SK-N-SH (cell line): ENCODE results near the gene ZNF765.

Experiments used
- CHD2 ChIP-seq: fragments of 150-350 bp; IDR thresholded peaks from 2 replicates; pipeline ENCODE4 v1.6.1; 2018; ENCODE audit warnings: low read length; ENCODE audit not compliant: partially characterized antibody
- ELF1 ChIP-seq: IDR thresholded peaks from 2 replicates; pipeline ENCODE4 v1.4.0; 2012
- FOXM1 ChIP-seq: IDR thresholded peaks from 2 replicates; pipeline ENCODE4 v1.4.0; 2012; ENCODE audit warnings: low read depth, mild to moderate bottlenecking
- POLR2AphosphoS5 ChIP-seq: IDR thresholded peaks from 2 replicates; pipeline ENCODE4 v1.6.1; 2012; ENCODE audit warnings: low read depth, low read length
- RAD21 ChIP-seq: IDR thresholded peaks from 2 replicates; pipeline ENCODE4 v1.6.1; 2012; ENCODE audit warnings: mild to moderate bottlenecking, low read length
- TAF1 ChIP-seq: IDR thresholded peaks from 2 replicates; pipeline ENCODE4 v1.6.1; 2012; ENCODE audit warnings: low read depth, mild to moderate bottlenecking, low read length, moderate library complexity, borderline replicate concordance
- ZBTB33 ChIP-seq: IDR thresholded peaks from 2 replicates; pipeline ENCODE4 v1.4.0; 2012; ENCODE audit warnings: low read depth, borderline replicate concordance
- TF ChIP-seq, protein P1 (sequence below): fragments of 200-600 bp; sonication (generic); IDR thresholded peaks from 2 replicates; pipeline ENCODE4 v1.6.1; 2017; ENCODE audit warnings: antibody characterized with exemption, mild to moderate bottlenecking, moderate library complexity

DNA sequence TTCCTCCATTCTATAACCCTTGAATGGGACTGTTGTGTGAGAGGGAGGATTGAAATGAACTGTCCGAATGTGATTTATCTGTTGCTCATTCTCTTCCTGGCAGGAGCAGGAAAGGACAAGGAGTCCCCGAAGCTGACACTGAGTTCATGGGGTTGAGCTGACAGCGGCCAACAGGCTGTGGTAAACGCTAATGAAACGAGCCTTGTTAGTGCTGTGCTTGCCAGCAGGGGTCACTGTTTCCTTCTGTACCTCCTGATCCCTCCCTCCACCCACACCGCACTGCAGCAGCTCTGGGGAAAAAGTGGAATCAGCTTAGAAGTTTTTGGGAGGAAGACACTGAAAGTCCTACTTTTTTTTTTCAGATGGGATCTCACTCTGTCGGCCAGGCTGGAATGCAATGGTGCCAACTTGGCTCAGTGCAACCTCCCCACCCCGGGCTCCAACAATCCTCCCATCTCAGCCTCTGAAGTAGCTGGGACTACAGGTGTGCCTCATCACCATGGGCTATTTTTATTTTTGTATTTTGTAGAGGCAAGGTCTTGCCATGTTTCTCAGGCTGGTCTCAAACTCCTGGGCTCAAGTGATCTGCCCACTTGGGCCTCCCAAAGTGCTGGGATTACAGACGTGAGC is 30.1 kb downstream of the ZNF765 start:
- TF ChIP-seq FOXM1 (no peak), POLR2AphosphoS5 (no peak), TAF1 (no peak), RAD21 (peak; percentile 78), ELF1 (no peak), CHD2 (no peak), ZBTB33 (no peak)
- TF ChIP-seq, protein P1, sequence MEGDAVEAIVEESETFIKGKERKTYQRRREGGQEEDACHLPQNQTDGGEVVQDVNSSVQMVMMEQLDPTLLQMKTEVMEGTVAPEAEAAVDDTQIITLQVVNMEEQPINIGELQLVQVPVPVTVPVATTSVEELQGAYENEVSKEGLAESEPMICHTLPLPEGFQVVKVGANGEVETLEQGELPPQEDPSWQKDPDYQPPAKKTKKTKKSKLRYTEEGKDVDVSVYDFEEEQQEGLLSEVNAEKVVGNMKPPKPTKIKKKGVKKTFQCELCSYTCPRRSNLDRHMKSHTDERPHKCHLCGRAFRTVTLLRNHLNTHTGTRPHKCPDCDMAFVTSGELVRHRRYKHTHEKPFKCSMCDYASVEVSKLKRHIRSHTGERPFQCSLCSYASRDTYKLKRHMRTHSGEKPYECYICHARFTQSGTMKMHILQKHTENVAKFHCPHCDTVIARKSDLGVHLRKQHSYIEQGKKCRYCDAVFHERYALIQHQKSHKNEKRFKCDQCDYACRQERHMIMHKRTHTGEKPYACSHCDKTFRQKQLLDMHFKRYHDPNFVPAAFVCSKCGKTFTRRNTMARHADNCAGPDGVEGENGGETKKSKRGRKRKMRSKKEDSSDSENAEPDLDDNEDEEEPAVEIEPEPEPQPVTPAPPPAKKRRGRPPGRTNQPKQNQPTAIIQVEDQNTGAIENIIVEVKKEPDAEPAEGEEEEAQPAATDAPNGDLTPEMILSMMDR, result peak; percentile 63
